MM.1S (cell line): ENCODE data around the gene TUBGCP2.

ENCODE experiments used
- EZH2 ChIP-seq: fragments of 300-600 bp; sonication (generic); optimal IDR thresholded peaks from 2 replicates; pipeline ENCODE3; 2017; ENCODE audit warnings: low read depth, mild to moderate bottlenecking, antibody characterized with exemption, low read length, mixed read lengths
- EZH2phosphoT487 ChIP-seq: fragments of 300-600 bp; sonication (generic); IDR thresholded peaks from 2 replicates; pipeline ENCODE4 v1.6.1; 2018; ENCODE audit warnings: antibody characterized with exemption, low read length
- TF ChIP-seq, protein P1 (sequence below): fragments of 300-600 bp; sonication (generic); IDR thresholded peaks from 2 replicates; pipeline ENCODE4 v1.5.1; 2016; ENCODE audit warnings: antibody characterized with exemption, low read length, mixed read lengths

DNA sequence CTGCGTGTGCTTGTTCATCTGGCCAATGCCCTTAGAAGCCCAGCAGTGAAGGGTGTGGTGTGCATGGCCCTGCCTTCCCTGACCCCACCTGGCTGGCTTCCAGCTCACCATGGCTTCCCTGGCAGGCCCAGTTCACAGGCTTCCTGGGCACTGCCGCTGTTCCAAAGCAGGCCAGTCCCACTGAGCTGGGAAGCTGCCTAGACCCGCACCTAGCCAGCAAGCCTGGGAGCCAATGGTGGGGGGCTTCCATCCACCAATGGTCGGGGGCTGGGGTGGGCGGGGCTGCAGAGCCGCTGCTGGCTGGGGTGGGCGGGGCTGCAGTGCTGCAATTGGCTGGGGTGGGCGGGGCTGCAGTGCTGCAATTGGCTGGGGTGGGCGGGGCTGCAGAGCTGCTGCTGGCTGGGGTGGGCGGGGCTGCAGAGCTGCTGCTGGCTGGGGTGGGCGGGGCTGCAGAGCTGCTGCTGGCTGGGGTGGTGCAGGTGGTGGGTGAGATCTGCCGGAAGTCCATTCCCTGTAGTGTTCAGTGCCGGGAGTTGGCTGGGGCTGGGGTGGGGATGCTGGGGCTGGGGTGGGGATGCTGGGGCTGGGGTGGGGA lies 15.6 kb upstream of the TUBGCP2 start:
- TF ChIP-seq, protein P1, sequence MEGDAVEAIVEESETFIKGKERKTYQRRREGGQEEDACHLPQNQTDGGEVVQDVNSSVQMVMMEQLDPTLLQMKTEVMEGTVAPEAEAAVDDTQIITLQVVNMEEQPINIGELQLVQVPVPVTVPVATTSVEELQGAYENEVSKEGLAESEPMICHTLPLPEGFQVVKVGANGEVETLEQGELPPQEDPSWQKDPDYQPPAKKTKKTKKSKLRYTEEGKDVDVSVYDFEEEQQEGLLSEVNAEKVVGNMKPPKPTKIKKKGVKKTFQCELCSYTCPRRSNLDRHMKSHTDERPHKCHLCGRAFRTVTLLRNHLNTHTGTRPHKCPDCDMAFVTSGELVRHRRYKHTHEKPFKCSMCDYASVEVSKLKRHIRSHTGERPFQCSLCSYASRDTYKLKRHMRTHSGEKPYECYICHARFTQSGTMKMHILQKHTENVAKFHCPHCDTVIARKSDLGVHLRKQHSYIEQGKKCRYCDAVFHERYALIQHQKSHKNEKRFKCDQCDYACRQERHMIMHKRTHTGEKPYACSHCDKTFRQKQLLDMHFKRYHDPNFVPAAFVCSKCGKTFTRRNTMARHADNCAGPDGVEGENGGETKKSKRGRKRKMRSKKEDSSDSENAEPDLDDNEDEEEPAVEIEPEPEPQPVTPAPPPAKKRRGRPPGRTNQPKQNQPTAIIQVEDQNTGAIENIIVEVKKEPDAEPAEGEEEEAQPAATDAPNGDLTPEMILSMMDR, result no peak
- TF ChIP-seq EZH2 (no peak), EZH2phosphoT487 (no peak)
